ENCODE data around the gene ALOX12.
"Not testable (repeated sequence)": the region's sequence is repeated elsewhere in the genome, so short reads cannot be mapped to it uniquely, and the experiment has no call there.

ALOX12 gene

GRCh38 chr17:7046725-7047397, 51.0 kb downstream of the ALOX12 start:
- not testable (repeated sequence) for DNase-seq

DNA sequence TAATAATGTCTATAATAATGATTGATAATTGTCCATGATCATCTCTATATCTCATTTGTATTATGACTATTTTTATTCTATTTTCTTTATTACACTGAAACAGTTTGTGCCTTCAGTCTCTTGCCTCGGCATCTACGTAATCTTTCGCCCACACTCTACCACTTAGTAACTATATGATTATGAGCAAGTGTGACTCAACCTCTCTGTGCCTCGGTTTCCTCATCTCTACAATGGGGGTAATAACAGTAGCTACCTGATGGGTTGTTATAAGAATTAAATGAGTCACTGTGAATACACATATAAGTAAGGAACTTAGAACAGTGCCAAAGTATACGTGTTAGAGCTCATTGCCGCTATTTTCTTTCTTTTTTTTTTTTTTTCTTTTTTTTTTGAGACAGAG, 51.7 kb downstream of the ALOX12 start:
- no peak for DNase-seq

DNA sequence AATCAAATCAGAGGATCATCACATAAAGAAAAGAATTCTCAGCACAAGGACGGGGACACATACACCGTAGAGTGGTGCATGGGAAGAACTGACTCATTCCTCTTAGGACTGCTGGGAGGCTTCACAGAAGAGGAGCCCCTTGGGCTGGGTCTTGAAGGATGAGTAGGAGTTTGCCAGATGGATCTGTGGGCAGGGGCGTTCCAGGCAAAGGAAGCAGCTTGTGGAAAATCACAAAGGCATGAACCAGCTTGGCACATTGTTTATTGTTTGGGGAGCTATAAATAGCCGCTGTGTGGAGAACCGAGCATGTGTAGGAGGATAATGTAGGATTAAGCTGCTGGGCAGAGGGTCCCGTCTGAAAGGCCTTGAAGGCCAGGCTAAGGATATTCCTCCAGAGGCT, 53.1 kb downstream of the ALOX12 start:
- DNase-seq = no peak

DNA sequence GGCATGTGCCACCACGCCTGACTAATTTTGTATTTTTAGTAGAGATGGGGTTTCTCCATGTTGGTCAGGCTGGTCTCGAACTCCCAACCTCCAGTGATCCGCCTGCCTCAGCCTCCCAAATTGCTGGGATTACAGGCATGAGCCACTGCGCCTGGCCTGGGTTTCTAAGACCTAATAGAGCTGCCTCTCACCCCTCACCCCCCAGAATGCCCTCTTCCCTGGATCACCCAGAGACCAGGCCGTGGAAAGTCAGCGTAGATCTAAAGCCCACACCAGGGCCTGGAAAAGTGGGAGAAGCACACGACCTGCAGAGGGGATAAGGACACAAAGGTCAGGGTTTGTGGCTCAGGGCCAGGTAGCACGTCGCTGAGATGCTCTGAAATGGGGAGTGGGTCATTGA, 54.7 kb downstream of the ALOX12 start:
- not testable (repeated sequence) for DNase-seq

DNA sequence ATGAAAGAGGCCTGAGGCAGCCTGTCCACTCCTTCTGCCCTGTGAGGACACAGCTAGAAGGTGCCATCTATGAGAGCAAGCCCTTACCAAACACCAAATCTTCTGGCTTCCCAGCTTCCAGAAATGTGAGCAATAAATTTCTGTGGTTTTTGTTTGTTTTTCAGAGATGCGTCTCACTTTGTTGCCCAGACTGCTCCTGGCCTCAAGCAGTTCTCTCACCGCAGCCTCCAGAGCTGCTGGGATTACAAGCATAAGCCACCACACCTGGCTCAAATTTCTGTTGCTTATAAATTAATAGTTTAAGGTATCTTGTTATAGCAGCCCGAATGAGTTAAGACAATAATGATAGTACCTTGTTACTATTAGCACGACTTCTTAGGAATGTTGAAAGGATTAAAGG, 60.5 kb downstream of the ALOX12 start:
- no peak for DNase-seq

GRCh38 chr17:7058831-7059447, 63.1 kb downstream of the ALOX12 start:
- no peak for DNase-seq
